GM18867 (cell line): ENCODE data around the gene KIAA2012.

ENCODE experiments used
- ATAC-seq: cut with Tn5 transposase; IDR thresholded peaks from one replicate; pipeline ENCODE4 v1.9.1; 2021; ENCODE audit warnings: mild to moderate bottlenecking, moderate library complexity; ENCODE audit not compliant: unreplicated experiment

KIAA2012 gene

GRCh38 chr2:202074324-202074723 lies 1.3 kb downstream of the KIAA2012 start:
- no peak for ATAC-seq

DNA sequence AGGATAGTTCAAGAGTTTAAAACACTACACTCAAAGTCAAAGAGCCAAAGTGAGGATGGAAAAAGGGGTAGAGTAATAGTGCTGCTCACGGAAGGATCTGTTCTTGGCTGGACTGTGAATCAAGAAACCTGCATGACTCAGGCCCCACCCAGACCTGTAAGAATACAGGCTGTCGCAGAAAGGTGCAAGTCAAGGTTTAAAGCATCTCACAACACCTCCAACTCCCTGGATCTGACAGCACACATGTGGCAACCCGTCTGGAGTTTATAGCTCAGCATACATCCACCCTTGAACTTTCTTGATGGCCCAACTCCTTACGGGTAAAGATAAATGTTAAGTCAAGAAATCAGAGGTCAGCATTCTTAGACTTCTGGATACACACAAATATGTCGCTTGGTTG lies 6.3 kb downstream of the KIAA2012 start:
- no peak for ATAC-seq

- ATAC-seq: no peak
These were observed 11.2 kb downstream of the KIAA2012 start for GRCh38 chr2:202084265-202084664.

- no peak for ATAC-seq
These were observed 15.7 kb downstream of the KIAA2012 start for GRCh38 chr2:202088777-202089176.

- ATAC-seq: no peak
These were observed 17.5 kb downstream of the KIAA2012 start for GRCh38 chr2:202090530-202090929.

- ATAC-seq: no peak
These were observed 18.4 kb downstream of the KIAA2012 start for GRCh38 chr2:202091476-202091875.

- ATAC-seq: no peak
These were observed 21.5 kb downstream of the KIAA2012 start for GRCh38 chr2:202094426-202094986.

- ATAC-seq: no peak
These were observed 22.2 kb downstream of the KIAA2012 start for GRCh38 chr2:202095235-202095634.

DNA sequence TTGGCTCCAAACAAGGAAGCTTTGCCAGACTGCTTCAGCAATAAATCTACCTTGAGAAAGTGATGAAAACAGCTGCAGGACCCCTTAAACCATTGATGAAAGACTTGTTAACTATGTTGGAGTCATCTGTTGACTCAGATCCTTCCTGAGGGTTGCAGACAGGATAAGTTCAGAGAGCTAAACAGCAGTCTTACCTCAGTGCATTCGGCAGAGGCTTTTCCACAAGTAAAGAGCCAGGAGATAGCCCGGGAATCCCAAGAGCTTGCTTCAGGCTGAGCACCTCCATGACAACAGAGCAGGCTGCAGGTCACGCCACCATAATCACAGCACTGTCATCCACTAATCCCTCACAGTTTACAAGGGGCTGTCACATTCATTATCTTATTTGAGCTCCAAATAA lies 23.7 kb downstream of the KIAA2012 start:
- ATAC-seq: no peak

DNA sequence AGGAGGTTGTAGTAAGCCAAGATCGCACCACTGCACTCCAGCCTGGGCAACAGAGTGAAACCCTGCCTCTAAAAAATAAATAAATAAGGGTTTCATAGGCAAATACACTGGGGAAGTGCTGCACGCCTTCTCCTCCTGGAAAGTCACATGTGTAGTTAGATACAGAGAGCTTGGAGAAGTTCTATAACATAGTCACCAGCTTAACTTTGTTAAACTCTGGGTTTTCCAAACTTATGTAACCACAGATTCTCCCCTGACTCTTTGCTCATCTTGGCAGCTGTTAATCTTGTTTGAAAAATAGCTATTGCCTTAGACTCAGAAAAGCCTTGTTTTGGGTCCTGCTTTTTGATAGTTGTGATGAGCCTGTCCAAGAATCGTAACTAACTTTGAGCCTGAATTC lies 25.2 kb downstream of the KIAA2012 start:
- ATAC-seq: no peak

DNA sequence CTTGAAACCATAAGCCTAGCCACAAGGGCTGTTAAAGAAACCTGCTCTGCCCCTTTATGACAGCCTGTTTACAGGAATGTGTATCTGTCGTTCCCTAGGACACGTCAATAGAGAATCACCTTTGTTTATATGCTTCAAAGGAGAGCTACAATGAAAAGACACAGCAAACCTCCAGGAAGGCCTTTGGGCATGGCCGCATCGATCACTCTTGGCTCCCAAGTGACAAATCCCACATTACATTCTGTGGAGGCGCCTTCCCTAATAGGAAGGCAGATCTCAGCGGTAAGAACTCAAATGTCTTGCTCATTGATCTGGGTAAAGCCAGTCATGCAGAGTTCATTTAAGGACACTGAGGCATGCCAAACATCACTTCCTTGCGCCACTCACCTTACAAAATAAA lies 26.5 kb downstream of the KIAA2012 start:
- no peak for ATAC-seq

- ATAC-seq: no peak
These were observed 27.1 kb downstream of the KIAA2012 start for GRCh38 chr2:202100176-202100575.

- ATAC-seq: no peak
These were observed 28.0 kb downstream of the KIAA2012 start for GRCh38 chr2:202101026-202101579.

GRCh38 chr2:202102425-202103000 lies 29.5 kb downstream of the KIAA2012 start:
- no peak for ATAC-seq

DNA sequence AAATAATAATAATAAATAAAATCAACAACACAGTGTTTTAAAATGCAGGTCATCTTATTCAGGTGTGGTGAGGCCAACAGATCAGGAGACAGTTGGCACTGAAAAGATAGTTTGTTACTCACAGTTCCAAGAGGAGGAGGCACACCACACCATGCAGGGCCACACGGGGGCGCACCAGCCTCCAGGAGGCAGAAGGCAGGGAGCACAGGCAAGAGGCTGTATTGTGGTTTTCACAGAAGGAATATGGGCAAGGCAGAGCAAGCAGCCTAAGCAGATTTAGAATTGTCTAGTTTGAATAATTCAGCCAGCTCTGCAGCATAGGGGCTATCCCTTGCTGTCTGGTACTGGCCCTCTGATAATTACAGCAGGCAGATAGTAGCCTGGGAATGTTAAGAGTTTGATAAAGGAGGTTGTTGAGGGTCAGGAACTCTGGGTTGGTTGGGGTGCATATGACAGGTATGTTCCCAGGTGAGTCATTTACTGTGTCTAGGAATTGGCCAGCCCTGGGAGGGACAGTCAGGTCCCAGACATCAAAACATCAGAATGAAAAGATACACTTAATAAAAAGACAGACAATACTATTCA lies 31.3 kb downstream of the KIAA2012 start:
- no peak for ATAC-seq

DNA sequence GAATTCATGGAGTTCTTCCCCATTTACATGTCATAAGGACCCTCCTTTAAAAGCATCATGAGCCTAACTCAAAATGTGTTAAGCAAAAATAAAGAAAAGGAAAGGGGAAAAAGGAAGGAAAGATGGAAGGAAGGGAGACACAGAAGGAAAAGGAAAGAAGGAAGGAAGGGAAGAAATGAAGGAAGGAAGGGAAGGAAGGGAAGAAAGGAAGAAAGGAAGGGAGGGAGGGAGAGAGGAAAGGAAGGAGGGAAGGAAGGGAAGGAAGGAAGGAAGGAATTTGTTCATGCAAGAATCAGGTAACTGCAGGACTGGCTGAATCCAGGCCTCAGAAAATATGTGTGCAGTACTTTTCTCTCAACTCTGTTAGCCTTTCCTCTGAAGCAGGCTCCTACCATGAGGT lies 32.0 kb downstream of the KIAA2012 start:
- no peak for ATAC-seq

GRCh38 chr2:202108345-202108744 lies 35.3 kb downstream of the KIAA2012 start:
- no peak for ATAC-seq

DNA sequence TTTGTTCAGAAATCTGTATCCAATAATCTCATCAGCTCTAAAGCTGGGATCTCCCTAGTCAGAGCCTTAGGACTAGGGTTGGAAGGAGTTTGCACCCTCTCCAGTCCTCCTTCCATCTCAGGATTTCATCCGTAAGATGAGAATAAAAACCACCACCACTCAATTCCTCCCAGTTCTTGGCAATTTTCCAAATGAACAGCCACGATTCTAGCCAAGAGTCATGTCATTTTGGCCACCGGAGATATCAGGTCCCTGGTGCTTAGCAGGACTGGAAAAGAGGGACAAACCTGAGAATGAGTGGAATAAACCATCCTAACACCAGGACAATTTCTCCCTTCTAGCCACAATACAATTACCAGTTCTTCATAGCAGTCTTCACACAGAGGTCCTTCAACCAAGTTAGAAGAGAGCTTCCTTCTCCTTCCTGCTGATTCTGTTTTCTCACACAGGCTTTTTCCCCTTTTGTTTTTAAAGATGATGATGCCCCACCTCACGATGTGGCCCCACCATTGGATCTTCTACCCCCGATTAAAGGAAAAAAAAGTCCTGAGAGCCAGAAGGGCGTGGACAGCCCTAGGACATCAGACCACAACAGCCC lies 36.2 kb downstream of the KIAA2012 start:
- no peak for ATAC-seq

- ATAC-seq: no peak
These were observed 36.7 kb downstream of the KIAA2012 start for GRCh38 chr2:202109737-202110184.

- no peak for ATAC-seq
These were observed 37.4 kb downstream of the KIAA2012 start for GRCh38 chr2:202110491-202110890.

- ATAC-seq: no peak
These were observed 39.0 kb downstream of the KIAA2012 start for GRCh38 chr2:202112041-202112440.

GRCh38 chr2:202113571-202114142 lies 40.6 kb downstream of the KIAA2012 start:
- no peak for ATAC-seq
